HG02678 (cell line): ENCODE measurements around the gene OR4E1.
"Not testable (repeated sequence)": the region's sequence is repeated elsewhere in the genome, so short reads cannot be mapped to it uniquely, and the experiment has no call there.

ENCODE experiments used
- ATAC-seq: cut with Tn5 transposase; IDR thresholded peaks from one replicate; pipeline ENCODE4 v1.9.1; 2021; ENCODE audit warnings: mild to moderate bottlenecking, moderate library complexity; ENCODE audit not compliant: unreplicated experiment

The OR4E1 gene

GRCh38 chr14:21653331-21653885 lies 20.2 kb downstream of the OR4E1 start, which contains the start of gene OR4E2:
Gene OR4E2 (plus strand): TSS chr14:21653835. CDS start chr14:21665083, 11,248 bp downstream.
- ATAC-seq, result no peak

- ATAC-seq, result no peak
Observed at GRCh38 chr14:21652209-21652808, 21.3 kb downstream of the OR4E1 start.

- no peak for ATAC-seq
Observed at GRCh38 chr14:21647380-21647779, 26.2 kb downstream of the OR4E1 start.

- no peak for ATAC-seq
Observed at GRCh38 chr14:21643407-21643806, 30.2 kb downstream of the OR4E1 start.

GRCh38 chr14:21642683-21643082 lies 30.9 kb downstream of the OR4E1 start:
- ATAC-seq, result no peak

- no peak for ATAC-seq
Observed at GRCh38 chr14:21634840-21635239, 38.8 kb downstream of the OR4E1 start, which contains the start of gene OR10G2. Gene OR10G2 (minus strand): TSS chr14:21634940. CDS start chr14:21634842, 98 bp downstream.

GRCh38 chr14:21631084-21631483 lies 42.5 kb downstream of the OR4E1 start:
- no peak for ATAC-seq

GRCh38 chr14:21630503-21630902 lies 43.1 kb downstream of the OR4E1 start:
- not testable (repeated sequence) for ATAC-seq

GRCh38 chr14:21626491-21627230 lies 47.0 kb downstream of the OR4E1 start:
- no peak for ATAC-seq
